RWPE2 (cell line): ENCODE data around the gene ENHO.

Source experiments
- ATAC-seq: fragments of 200-7000 bp; cut with Tn5 transposase; 3 replicates; pipeline ENCODE4 v1.9.1; 2021; ENCODE audit warnings: low read depth
- DNase-seq: peaks from one replicate; pipeline ENCODE4 v3.0.0-alpha.2; 2020; ENCODE audit warnings: low spot score
- H3K27ac ChIP-seq: fragments of 450-650 bp; 2 replicates; pipeline ENCODE4 v1.5.1; 2017; ENCODE audit warnings: mild to moderate bottlenecking; ENCODE audit not compliant: poor library complexity, severe bottlenecking
- H3K27me3 ChIP-seq: fragments of 250-450 bp; sonication (Bioruptor Pico); 2 replicates; pipeline ENCODE4 v1.5.1; 2021; ENCODE audit warnings: mild to moderate bottlenecking, moderate library complexity; ENCODE audit not compliant: insufficient read depth, poor library complexity, severe bottlenecking
- H3K36me3 ChIP-seq: fragments of 250-450 bp; sonication (Bioruptor Pico); 2 replicates; pipeline ENCODE4 v1.5.1; 2020; ENCODE audit warnings: low read depth, mild to moderate bottlenecking, moderate library complexity
- H3K4me1 ChIP-seq: fragments of 250-450 bp; sonication (Bioruptor Pico); 2 replicates; pipeline ENCODE4 v1.5.1; 2021; ENCODE audit warnings: mild to moderate bottlenecking, moderate library complexity; ENCODE audit not compliant: insufficient read depth, poor library complexity, severe bottlenecking
- H3K4me3 ChIP-seq: fragments of 250-450 bp; sonication (Bioruptor Pico); 2 replicates; pipeline ENCODE4 v1.5.1; 2021; ENCODE audit warnings: mild to moderate bottlenecking, moderate library complexity; ENCODE audit not compliant: severe bottlenecking
- H3K9me3 ChIP-seq: fragments of 250-450 bp; sonication (Bioruptor Pico); 2 replicates; pipeline ENCODE4 v1.5.1; 2021; ENCODE audit warnings: mild to moderate bottlenecking, moderate library complexity; ENCODE audit not compliant: severe bottlenecking
- CTCF ChIP-seq: fragments of 450-650 bp; IDR thresholded peaks from one replicate; pipeline ENCODE4 v1.5.1; 2017; ENCODE audit warnings: mild to moderate bottlenecking, moderate library complexity; ENCODE audit not compliant: poor library complexity, severe bottlenecking

ENHO gene

GRCh38 chr9:34553511-34554021 lies 30.8 kb upstream of the ENHO start:
- DNase-seq (peak; percentile 46), ATAC-seq (no peak)
- H3K27ac ChIP-seq, result no peak overlapping the region
- H3K4me1 ChIP-seq, result no peaks in the 10 kb centered on the region
- H3K9me3 ChIP-seq, result no peaks in the 10 kb centered on the region
- no peak for TF ChIP-seq CTCF
- H3K4me3 ChIP-seq, result no peak overlapping the region
- no peaks in the 10 kb centered on the region for H3K27me3 ChIP-seq
- no peaks in the 10 kb centered on the region for H3K36me3 ChIP-seq

GRCh38 chr9:34552986-34553385 lies 30.2 kb upstream of the ENHO start:
- H3K36me3 ChIP-seq, result no peaks in the 10 kb centered on the region
- H3K27me3 ChIP-seq, result no peaks in the 10 kb centered on the region
- ATAC-seq (no peak), DNase-seq (no peak)
- H3K4me3 ChIP-seq, result no peak overlapping the region
- no peaks in the 10 kb centered on the region for H3K4me1 ChIP-seq
- TF ChIP-seq CTCF, result no peak
- H3K27ac ChIP-seq, result no peak overlapping the region
- H3K9me3 ChIP-seq, result no peaks in the 10 kb centered on the region

- no peaks in the 10 kb centered on the region for H3K36me3 ChIP-seq
- no peaks in the 10 kb centered on the region for H3K4me1 ChIP-seq
- no peaks in the 10 kb centered on the region for H3K9me3 ChIP-seq
- DNase-seq (peak; percentile 41), ATAC-seq (no peak)
- no peak overlapping the region for H3K27ac ChIP-seq
- TF ChIP-seq CTCF, result no peak
- H3K27me3 ChIP-seq, result no peaks in the 10 kb centered on the region
- no peak overlapping the region for H3K4me3 ChIP-seq
Observed at GRCh38 chr9:34552606-34552981, 29.8 kb upstream of the ENHO start.

- Histone ChIP-seq H3K27me3 (no peaks in the 10 kb centered on the region), H3K36me3 (no peaks in the 10 kb centered on the region), H3K4me1 (no peaks in the 10 kb centered on the region), H3K27ac (no peak overlapping the region), H3K4me3 (no peak overlapping the region), H3K9me3 (no peaks in the 10 kb centered on the region)
- DNase-seq, result peak; percentile 44
- TF ChIP-seq CTCF, result no peak
- ATAC-seq, result no peak
Observed at GRCh38 chr9:34551751-34552605, 29.2 kb upstream of the ENHO start.
